Loucy (cell line): ENCODE results near the gene SYTL1.

Source experiments
- H2AFZ ChIP-seq: fragments of 200-600 bp; sonication (generic); 2 replicates; pipeline ENCODE4 v1.6.0; 2016; ENCODE audit warnings: antibody characterized with exemption, mild to moderate bottlenecking, low read length, moderate library complexity
- H3F3A ChIP-seq: fragments of 200-600 bp; 2 replicates; pipeline ENCODE4 v1.6.0; 2016; ENCODE audit warnings: antibody characterized with exemption, low read depth, mild to moderate bottlenecking
- H3K27me3 ChIP-seq: fragments of 200-600 bp; sonication (generic); 2 replicates; pipeline ENCODE4 v1.6.1; 2014; ENCODE audit warnings: low read length, mild to moderate bottlenecking; ENCODE audit not compliant: insufficient read depth, poor library complexity, severe bottlenecking
- H3K36me3 ChIP-seq: fragments of 200-600 bp; sonication (generic); 2 replicates; pipeline ENCODE4 v1.6.1; 2016; ENCODE audit warnings: low read length; ENCODE audit not compliant: insufficient read depth
- H3K4me1 ChIP-seq: fragments of 200-600 bp; sonication (generic); 2 replicates; pipeline ENCODE4 v1.5.1; 2014; ENCODE audit warnings: low read length, mild to moderate bottlenecking; ENCODE audit not compliant: insufficient read depth, poor library complexity, severe bottlenecking
- H3K4me2 ChIP-seq: fragments of 200-600 bp; sonication (generic); 2 replicates; pipeline ENCODE4 v1.6.0; 2014; ENCODE audit warnings: antibody characterized with exemption, low read length, low read depth, mild to moderate bottlenecking; ENCODE audit not compliant: poor library complexity, severe bottlenecking
- H3K4me3 ChIP-seq: fragments of 200-600 bp; sonication (generic); 2 replicates; pipeline ENCODE4 v1.5.1; 2014; ENCODE audit warnings: low read length, mild to moderate bottlenecking, mixed read lengths; ENCODE audit not compliant: poor library complexity, severe bottlenecking
- H3K79me2 ChIP-seq: fragments of 200-600 bp; sonication (generic); 2 replicates; pipeline ENCODE4 v1.6.1; 2014; ENCODE audit warnings: low read length; ENCODE audit not compliant: insufficient read depth
- H3K9ac ChIP-seq: fragments of 200-600 bp; sonication (generic); 2 replicates; pipeline ENCODE4 v1.6.0; 2014; ENCODE audit warnings: mild to moderate bottlenecking, low read depth, low read length, moderate library complexity; ENCODE audit not compliant: poor library complexity, severe bottlenecking
- H3K9me2 ChIP-seq: fragments of 200-600 bp; sonication (generic); replicated peaks from 2 replicates; pipeline ENCODE4 v1.6.1; 2016; ENCODE audit warnings: low read depth, low read length, mixed read lengths
- H3K9me3 ChIP-seq: fragments of 200-600 bp; sonication (generic); 2 replicates; pipeline ENCODE4 v1.6.1; 2014; ENCODE audit warnings: mild to moderate bottlenecking, antibody characterized with exemption, low read length, low read depth; ENCODE audit not compliant: insufficient read depth
- H4K20me1 ChIP-seq: fragments of 200-600 bp; sonication (generic); 2 replicates; pipeline ENCODE4 v1.6.0; 2014; ENCODE audit warnings: antibody characterized with exemption, low read length, mild to moderate bottlenecking; ENCODE audit not compliant: insufficient read depth, poor library complexity, severe bottlenecking
- EZH2phosphoT487 ChIP-seq: fragments of 200-600 bp; IDR thresholded peaks from 2 replicates; pipeline ENCODE4 v1.6.1; 2018; ENCODE audit warnings: antibody characterized with exemption, mild to moderate bottlenecking, moderate library complexity, borderline replicate concordance
- TF ChIP-seq, protein P1 (sequence below): fragments of 200-600 bp; sonication (generic); conservative IDR thresholded peaks from 2 replicates; pipeline ENCODE4 v1.5.1; 2014; ENCODE audit warnings: mild to moderate bottlenecking, antibody characterized with exemption, low read length

SYTL1 gene

DNA sequence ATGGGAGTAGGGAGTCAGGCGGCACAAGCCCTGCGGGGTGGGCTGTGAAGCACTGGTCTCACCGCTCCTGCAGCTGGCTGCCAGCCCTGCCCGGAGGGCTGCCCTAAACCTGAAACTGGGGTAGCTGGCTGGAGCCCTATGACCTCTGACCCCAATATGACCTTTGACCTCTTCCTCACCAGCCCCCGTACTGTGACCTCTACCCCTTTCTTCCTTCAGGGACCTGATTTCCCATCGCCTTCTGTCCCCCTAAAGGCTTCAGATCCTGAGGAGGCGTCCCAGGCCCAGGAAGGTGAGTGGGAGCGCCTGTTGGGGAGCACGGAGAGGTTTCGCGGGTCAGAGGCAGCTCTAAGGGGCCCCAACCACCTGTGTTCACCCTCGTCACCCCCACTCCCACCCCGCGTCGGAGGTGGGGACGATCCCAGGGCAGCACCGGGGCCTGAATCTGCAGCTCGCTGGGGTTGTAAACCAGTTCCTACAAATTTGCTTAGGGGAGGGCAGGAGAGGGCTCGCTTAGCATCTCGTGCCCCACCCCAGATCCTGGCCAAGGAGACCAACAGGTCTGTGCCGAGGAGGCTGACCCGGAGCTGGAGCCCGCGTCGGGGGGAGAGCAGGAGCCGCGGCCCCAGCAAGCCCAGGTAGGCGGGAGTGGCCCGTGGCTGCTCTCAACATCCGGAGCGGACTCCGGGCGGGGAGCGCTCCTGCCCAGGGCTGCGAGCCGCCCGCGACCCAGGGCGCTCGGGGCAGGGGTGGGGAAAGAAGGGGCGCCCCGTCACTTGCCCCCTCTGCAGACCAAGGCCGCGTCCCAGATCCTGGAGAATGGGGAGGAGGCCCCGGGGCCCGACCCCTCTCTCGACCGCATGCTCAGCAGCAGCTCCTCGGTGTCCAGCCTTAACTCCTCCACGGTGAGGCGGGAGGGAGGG is 7.3 kb downstream of the SYTL1 start:
- no peak overlapping the region for H3K4me2 ChIP-seq
- H3K9ac ChIP-seq: no peak overlapping the region
- no peaks in the 10 kb centered on the region for H3K9me3 ChIP-seq
- peaks cover 19% of the 10 kb centered on the region; the same call in 1 of the 2 replicates for H3K79me2 ChIP-seq
- H2AFZ ChIP-seq: no peak overlapping the region
- H3K36me3 ChIP-seq: peaks cover 5% of the 10 kb centered on the region; the same call in 1 of the 2 replicates
- no peaks in the 10 kb centered on the region for H4K20me1 ChIP-seq
- H3K4me3 ChIP-seq: no peak overlapping the region
- peaks cover 12% of the 10 kb centered on the region for H3K4me1 ChIP-seq
- H3K27me3 ChIP-seq: no peaks in the 10 kb centered on the region
- H3F3A ChIP-seq: no peaks in the 10 kb centered on the region
- H3K9me2 ChIP-seq: no peaks in the 10 kb centered on the region
- TF ChIP-seq, protein P1, sequence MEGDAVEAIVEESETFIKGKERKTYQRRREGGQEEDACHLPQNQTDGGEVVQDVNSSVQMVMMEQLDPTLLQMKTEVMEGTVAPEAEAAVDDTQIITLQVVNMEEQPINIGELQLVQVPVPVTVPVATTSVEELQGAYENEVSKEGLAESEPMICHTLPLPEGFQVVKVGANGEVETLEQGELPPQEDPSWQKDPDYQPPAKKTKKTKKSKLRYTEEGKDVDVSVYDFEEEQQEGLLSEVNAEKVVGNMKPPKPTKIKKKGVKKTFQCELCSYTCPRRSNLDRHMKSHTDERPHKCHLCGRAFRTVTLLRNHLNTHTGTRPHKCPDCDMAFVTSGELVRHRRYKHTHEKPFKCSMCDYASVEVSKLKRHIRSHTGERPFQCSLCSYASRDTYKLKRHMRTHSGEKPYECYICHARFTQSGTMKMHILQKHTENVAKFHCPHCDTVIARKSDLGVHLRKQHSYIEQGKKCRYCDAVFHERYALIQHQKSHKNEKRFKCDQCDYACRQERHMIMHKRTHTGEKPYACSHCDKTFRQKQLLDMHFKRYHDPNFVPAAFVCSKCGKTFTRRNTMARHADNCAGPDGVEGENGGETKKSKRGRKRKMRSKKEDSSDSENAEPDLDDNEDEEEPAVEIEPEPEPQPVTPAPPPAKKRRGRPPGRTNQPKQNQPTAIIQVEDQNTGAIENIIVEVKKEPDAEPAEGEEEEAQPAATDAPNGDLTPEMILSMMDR: no peak
- no peak for TF ChIP-seq EZH2phosphoT487

- Histone ChIP-seq H3F3A (no peaks in the 10 kb centered on the region), H3K9me2 (no peaks in the 10 kb centered on the region), H3K27me3 (no peaks in the 10 kb centered on the region), H3K9me3 (no peaks in the 10 kb centered on the region), H4K20me1 (no peaks in the 10 kb centered on the region), H3K9ac (no peak overlapping the region), H3K4me1 (peaks cover 7% of the 10 kb centered on the region), H3K36me3 (peaks cover 5% of the 10 kb centered on the region; the same call in 1 of the 2 replicates), H3K4me2 (no peak overlapping the region), H2AFZ (no peak overlapping the region), H3K4me3 (no peak overlapping the region), H3K79me2 (peaks cover 12% of the 10 kb centered on the region; the same call in 1 of the 2 replicates)
- TF ChIP-seq, protein P1: no peak
- no peak for TF ChIP-seq EZH2phosphoT487
These were observed 8.2 kb downstream of the SYTL1 start for GRCh38 chr1:27349784-27350662.

DNA sequence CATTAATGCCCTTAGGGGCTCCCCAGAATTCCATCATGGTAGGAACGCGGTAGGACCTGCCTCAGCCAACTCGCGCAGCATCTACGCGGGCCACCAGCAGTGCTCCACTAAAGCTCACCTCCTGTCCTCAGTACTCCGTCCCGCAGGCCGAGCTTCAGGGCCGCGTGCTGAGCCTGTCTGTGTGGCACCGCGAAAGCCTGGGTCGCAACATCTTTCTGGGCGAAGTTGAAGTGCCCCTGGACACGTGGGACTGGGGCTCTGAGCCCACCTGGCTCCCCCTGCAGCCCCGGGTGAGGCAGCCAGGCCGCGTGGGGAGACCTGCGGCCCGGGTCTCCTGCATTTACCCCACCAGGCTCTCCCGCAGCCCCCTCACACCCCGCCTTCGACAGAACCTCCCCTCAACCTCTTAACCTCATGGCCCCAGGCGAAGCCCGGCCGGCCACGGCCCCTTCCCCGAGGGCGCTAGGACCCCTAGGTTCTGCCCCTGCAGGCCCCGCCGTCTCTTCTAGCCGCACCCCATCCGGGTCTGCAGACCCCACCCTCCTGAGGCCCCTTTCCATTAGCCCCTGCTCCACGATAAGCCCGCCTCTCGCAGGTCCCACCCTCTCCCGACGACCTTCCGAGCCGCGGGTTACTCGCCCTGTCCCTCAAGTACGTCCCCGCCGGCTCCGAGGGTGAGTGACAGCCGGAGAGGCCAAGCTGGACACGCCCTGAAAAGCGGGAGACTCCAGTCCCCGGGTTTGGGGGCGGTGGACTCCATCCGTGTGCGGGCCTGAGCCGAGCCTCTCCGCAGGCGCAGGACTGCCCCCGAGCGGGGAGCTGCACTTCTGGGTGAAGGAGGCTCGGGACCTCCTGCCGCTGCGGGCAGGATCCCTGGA is 9.1 kb downstream of the SYTL1 start:
- Histone ChIP-seq H3K9me3 (no peaks in the 10 kb centered on the region), H3K4me3 (no peak overlapping the region), H3K4me2 (no peak overlapping the region), H3K9ac (no peak overlapping the region), H3K9me2 (no peaks in the 10 kb centered on the region), H3K4me1 (peaks cover 3% of the 10 kb centered on the region), H3F3A (no peaks in the 10 kb centered on the region), H3K36me3 (peaks cover 5% of the 10 kb centered on the region; the same call in 1 of the 2 replicates), H3K27me3 (no peaks in the 10 kb centered on the region), H4K20me1 (no peaks in the 10 kb centered on the region), H3K79me2 (peaks cover 6% of the 10 kb centered on the region; the same call in 1 of the 2 replicates), H2AFZ (no peak overlapping the region)
- TF ChIP-seq, protein P1: no peak
- no peak for TF ChIP-seq EZH2phosphoT487
